ENCODE results near the gene TMEM120A.

DNA sequence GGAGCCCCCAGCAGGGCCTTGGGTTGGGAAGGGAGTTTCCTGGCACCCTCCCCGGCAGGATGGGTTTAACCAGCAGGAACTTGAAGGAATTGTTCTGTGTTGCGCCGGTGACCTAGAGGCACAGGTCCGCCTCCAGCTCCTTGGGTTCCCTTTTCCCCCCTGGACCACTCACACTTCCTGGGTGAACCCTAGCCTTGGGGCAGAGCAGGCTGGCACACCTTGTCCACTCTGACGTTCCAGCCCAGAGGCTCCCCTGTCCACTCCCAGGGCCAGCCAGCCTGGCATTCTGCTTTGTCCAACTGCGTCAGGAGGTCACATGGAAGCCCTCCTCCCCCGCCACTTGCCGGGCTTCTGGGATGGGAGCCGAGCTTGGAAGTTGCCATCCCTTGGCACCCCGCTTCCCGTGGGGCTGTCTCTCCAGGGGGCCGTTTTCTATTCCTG is 25.8 kb downstream of the TMEM120A start:
- no peak for TF ChIP-seq CTCF (IDR thresholded peaks at IDR 0.05)
- no peak for TF ChIP-seq POLR2AphosphoS5 (IDR thresholded peaks at IDR 0.05)
- TF ChIP-seq POLR2A (IDR thresholded peaks at IDR 0.05) = no peak
- no peak for TF ChIP-seq EP300 (IDR thresholded peaks at IDR 0.05)

All from upper lobe of left lung (tissue), 4 donors.